T-helper 2 cell treated with Interferon-gamma antibody and Interleukin-4, amounts not matched to agents 5 μg/mL and 100 μg/mL, for 36 hours (primary cell): Measurements from ENCODE around the gene BPIFB4.

Experiments used
- DNase-seq: peaks from one replicate; pipeline ENCODE4 v3.0.0; 2021; ENCODE audit warnings: low spot score
- H3K27ac Mint-ChIP-seq: one replicate; pipeline ENCODE4 v1.8.0; 2021; ENCODE audit warnings: mild to moderate bottlenecking, mixed read lengths
- H3K27me3 Mint-ChIP-seq: one replicate; pipeline ENCODE4 v1.8.0; 2021; ENCODE audit warnings: low read depth, mixed read lengths
- H3K36me3 Mint-ChIP-seq: one replicate; pipeline ENCODE4 v1.8.0; 2021; ENCODE audit warnings: low read depth, mixed read lengths
- H3K4me1 Mint-ChIP-seq: one replicate; pipeline ENCODE4 v1.8.0; 2021; ENCODE audit warnings: low read depth, mixed read lengths
- H3K4me3 Mint-ChIP-seq: one replicate; pipeline ENCODE4 v1.8.0; 2022; ENCODE audit warnings: mild to moderate bottlenecking, moderate library complexity, mixed read lengths
- H3K9me3 Mint-ChIP-seq: one replicate; pipeline ENCODE4 v1.8.0; 2021; ENCODE audit warnings: mixed read lengths

Gene BPIFB4

DNA sequence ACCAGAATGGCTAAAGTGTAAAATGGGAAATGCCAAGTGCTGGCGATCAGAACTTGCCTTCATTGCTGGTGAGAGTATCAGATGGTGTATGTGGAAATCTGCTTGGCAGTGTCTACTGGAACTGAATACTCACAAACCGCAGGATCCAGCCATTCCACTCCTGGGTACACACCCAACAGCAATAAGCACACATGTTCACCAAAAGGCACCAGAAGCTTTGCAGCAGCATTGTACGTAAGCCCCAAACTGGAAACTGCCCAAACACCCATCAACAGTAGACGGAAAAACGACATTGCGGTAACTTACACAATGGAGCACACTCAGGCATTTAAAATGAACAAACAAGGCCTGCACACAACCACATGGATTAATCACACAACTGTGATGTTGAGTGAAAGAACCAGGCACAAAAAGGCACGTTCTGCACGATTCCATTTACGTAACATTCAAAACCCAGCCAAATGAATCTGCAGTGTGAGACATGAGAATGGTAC, 51.2 kb downstream of the BPIFB4 start:
- Mint-ChIP-seq H3K4me1 (no peaks in the 10 kb centered on the region), H3K27ac (no peak overlapping the region), H3K4me3 (no peak overlapping the region), H3K9me3 (no peaks in the 10 kb centered on the region), H3K36me3 (no peaks in the 10 kb centered on the region), H3K27me3 (peaks cover 7% of the 10 kb centered on the region)
- no peak for DNase-seq

DNA sequence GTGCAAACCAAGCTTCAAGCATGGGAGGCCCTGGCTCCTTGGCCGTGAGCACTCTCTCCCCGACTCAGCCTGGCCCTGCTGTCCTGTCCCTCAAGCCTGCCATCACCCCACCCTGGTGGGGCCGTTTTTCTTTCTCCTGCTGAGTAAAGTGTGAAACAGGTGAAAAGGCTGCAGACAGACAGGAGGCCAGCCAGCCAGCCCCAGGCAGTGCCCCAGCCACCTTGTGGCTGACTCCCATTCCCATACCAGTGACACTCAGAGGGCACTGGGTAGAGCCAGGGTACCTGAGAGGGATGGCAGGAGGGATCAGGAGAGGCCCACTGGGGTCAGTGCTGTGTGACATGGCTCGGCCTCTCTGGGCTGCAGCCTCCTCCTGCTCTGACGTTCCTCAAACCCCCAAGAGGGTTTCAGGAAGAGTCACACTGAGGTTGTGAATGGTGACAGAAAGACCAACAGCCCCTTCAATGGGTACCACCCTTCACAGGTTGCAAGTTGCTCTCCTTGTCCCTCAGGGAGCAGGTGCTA, 52.6 kb downstream of the BPIFB4 start:
- Mint-ChIP-seq H3K9me3 (no peaks in the 10 kb centered on the region), H3K27ac (no peak overlapping the region), H3K27me3 (peaks cover 5% of the 10 kb centered on the region), H3K4me1 (no peaks in the 10 kb centered on the region), H3K36me3 (no peaks in the 10 kb centered on the region), H3K4me3 (no peak overlapping the region)
- DNase-seq = no peak

DNA sequence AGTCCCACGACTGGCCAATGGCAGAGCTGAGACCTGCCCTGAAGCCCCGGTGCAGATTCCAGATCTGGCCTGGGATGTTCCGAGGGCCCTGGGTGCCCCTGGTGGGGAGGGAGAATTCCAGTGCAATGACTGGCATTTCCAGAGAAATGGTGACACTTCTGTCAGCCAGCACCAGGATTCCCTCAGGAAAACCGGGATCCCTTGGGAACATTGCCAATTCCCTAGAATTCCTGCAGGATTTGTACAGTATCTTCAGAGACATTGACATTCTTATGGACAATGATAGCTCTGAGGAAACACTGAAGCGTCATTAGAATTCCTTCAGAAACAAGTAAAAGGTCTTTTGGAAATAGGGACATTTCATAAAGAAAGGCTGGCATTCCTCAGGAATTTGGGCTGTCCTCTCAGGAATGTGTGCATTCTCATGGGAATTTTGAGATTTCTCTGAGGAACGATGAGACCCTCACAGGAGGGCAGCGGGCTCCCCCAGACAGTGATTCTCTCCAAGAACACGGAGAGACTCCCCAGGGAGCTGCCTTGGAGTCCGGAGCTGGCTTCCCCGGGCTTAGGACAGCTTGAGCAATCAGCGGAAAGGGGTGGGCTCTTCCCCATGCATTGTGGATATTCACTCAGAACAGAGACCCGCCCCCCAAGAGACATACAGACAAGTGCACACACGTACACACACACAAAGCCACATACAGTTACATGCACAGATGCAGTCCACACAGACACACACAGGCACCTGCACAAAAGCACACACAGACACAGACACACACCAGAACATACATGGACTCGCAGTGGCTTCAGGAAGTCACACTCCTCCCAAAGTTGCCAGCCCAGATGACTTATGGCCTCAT, 53.3 kb downstream of the BPIFB4 start:
- H3K4me1 Mint-ChIP-seq = no peaks in the 10 kb centered on the region
- H3K27ac Mint-ChIP-seq = no peak overlapping the region
- H3K27me3 Mint-ChIP-seq = peaks cover 5% of the 10 kb centered on the region
- H3K36me3 Mint-ChIP-seq = no peaks in the 10 kb centered on the region
- no peaks in the 10 kb centered on the region for H3K9me3 Mint-ChIP-seq
- DNase-seq = no peak
- no peak overlapping the region for H3K4me3 Mint-ChIP-seq

DNA sequence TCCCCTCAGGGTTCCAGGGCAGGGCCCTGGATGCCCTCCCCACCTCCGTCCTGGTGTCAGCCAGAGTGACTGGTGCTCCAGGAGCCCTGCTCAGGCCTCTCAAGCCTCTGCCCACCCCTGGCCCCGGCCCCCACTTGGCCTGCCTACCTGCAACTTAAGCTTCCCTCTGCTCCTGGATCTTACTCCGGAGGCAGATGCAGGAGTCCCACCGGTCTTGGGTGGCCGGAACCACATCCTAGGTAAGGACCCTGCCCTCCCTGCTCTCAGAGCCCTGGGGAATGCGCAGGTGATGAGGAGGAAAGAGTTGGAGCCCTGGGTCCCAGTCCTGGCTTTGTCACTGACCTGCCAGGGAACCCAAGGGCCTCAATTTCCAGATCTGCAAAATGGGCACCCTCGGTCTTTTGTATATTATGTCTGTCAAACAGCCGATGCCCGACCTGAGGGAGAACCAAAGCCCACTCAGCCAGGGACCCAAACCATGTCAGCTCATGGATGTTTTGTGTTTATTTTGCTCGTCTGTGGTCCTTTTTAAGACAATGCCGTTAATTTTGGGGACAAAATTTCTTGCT, 54.0 kb downstream of the BPIFB4 start:
- H3K4me3 Mint-ChIP-seq = no peak overlapping the region
- H3K36me3 Mint-ChIP-seq = no peaks in the 10 kb centered on the region
- no peaks in the 10 kb centered on the region for H3K4me1 Mint-ChIP-seq
- H3K27me3 Mint-ChIP-seq = peaks cover 5% of the 10 kb centered on the region
- H3K27ac Mint-ChIP-seq = no peak overlapping the region
- no peaks in the 10 kb centered on the region for H3K9me3 Mint-ChIP-seq
- no peak for DNase-seq

DNA sequence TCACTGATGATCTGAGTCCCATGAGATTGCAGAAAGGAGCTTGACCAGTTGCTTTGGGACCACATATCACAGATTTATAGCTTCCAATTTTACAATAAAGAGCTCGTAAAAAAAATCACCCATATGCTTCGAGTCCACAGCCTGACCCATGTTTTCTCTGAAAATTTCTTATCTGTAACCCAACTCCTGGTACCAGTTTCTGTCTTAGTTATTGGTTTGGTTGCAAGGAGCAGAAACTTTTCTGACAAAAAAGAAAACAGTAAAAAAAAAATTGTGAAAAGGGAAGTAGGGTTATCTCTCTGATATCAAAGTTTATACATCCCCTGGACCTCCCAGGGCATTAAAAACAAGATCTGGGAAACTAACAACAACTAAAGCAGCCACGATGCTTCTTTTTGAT, 57.8 kb downstream of the BPIFB4 start:
- no peak for DNase-seq
- Mint-ChIP-seq H3K27ac (no peak overlapping the region), H3K9me3 (no peaks in the 10 kb centered on the region), H3K27me3 (peaks cover 6% of the 10 kb centered on the region), H3K4me1 (no peaks in the 10 kb centered on the region), H3K36me3 (no peaks in the 10 kb centered on the region), H3K4me3 (no peak overlapping the region)

DNA sequence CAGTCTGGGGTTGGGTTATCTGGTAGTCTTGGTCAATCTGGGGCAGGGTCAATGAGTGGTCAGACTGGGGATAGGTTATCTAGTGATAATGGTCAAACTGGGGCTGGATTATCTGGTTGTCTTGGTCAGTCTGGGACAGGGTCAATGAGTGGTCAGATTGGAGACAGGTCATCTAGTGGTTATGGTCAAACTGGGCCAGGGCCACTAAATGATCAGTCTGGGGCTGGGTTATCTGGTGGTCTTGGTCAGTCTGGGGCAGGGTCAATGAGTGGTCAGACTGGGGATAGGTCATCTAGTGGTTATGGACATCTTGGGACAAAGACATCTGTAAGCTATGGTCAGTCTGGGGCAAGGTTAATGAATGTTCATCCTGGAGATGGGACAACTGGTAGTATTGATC, 60.0 kb downstream of the BPIFB4 start:
- no peaks in the 10 kb centered on the region for H3K9me3 Mint-ChIP-seq

DNA sequence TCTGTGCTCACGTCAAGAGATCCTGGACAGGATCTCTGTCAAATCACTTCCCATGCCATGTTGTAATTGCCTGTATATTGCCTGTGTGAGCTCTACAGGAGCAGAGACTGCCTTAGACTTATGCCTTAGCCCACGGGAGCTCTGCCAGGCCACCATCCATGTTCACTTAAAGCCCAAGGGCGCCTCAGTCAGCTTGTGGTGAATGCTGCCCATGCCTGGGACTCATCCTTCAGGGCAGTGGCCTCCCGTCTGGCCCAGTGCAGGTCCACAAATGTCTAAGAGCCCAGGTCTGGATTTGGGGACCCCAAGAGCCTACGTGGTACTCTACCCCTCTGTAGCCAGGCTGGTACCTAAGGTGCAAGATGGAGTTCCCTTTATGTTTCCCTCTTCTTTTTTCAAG, 66.1 kb downstream of the BPIFB4 start:
- Mint-ChIP-seq H3K27me3 (peaks cover 27% of the 10 kb centered on the region), H3K36me3 (no peaks in the 10 kb centered on the region), H3K4me3 (no peak overlapping the region), H3K27ac (no peak overlapping the region), H3K4me1 (peaks cover 2% of the 10 kb centered on the region), H3K9me3 (no peaks in the 10 kb centered on the region)
- DNase-seq = no peak

More for the DNA sequence above, 60.0 kb downstream of the BPIFB4 start:
- H3K4me1 Mint-ChIP-seq = peaks cover 2% of the 10 kb centered on the region
- no peak overlapping the region for H3K4me3 Mint-ChIP-seq
- no peak overlapping the region for H3K27ac Mint-ChIP-seq
- H3K36me3 Mint-ChIP-seq = no peaks in the 10 kb centered on the region
- no peak for DNase-seq
- H3K27me3 Mint-ChIP-seq = peaks cover 17% of the 10 kb centered on the region

DNA sequence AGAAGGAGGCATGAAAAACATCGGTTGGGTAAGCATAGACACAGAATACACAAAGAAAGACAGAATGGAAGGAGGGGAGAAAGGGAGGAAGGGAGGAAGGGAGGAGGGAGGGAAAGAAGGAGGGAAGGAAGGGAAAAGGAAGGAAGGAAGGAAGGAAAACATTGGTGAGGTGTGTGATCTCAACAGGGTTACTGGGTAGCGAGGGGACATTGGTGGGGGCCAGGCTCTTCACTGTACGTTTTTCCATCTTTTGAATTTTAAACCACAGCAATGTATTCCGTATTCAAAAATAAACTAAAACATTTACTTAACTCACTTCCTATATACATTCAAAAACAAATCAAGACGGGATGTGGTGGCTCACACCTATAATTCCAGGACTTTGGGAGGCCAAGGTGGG, 67.9 kb downstream of the BPIFB4 start:
- Mint-ChIP-seq H3K27me3 (peaks cover 23% of the 10 kb centered on the region), H3K4me1 (peaks cover 2% of the 10 kb centered on the region), H3K4me3 (no peak overlapping the region), H3K9me3 (no peaks in the 10 kb centered on the region), H3K27ac (no peak overlapping the region), H3K36me3 (no peaks in the 10 kb centered on the region)
- no peak for DNase-seq

DNA sequence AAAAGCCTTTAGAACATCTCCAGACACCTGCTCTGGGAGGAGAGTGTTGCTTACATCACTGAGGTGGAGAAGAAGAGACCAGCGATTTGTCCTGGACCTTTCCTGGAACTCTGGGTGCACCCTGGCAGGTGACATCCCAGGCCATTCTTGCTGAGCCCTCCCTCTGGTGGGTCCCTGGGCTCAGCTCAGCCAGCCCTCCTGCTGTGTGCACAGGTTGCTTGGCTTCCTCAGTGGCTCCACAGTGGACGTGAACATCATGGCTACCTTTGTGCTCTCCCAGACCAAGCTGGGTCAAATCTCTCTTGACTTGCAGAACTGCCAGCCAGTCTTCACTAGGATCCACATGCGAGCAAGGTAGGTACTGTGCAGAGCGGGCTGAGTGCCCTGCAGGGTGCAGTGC, 68.6 kb downstream of the BPIFB4 start:
- DNase-seq = no peak
- Mint-ChIP-seq H3K4me3 (no peak overlapping the region), H3K36me3 (no peaks in the 10 kb centered on the region), H3K27me3 (peaks cover 19% of the 10 kb centered on the region), H3K4me1 (no peaks in the 10 kb centered on the region), H3K9me3 (no peaks in the 10 kb centered on the region), H3K27ac (no peak overlapping the region)

DNA sequence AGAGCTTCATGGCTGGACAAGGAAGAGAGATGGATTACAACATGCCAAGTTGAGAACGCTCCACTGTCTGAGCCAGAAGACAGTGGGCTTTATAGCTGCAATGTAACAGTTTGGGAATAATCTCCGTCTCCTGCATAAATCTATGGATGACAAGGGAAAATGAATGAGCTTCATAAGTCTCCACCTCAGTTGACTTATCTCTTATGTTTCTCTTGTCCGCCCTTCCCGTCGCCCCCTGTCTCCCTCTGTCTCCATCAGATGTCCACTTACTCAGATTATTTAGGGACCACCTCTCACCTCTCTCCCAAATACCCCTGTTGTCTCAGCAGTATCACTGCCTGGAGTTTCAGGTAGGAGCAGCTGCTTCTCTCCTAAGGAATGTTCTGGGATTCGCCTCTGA, 74.8 kb downstream of the BPIFB4 start:
- no peak overlapping the region for H3K27ac Mint-ChIP-seq
- H3K27me3 Mint-ChIP-seq = peaks cover 9% of the 10 kb centered on the region
- H3K36me3 Mint-ChIP-seq = no peaks in the 10 kb centered on the region
- H3K4me1 Mint-ChIP-seq = no peaks in the 10 kb centered on the region
- no peak overlapping the region for H3K4me3 Mint-ChIP-seq
- no peak for DNase-seq
- no peaks in the 10 kb centered on the region for H3K9me3 Mint-ChIP-seq

DNA sequence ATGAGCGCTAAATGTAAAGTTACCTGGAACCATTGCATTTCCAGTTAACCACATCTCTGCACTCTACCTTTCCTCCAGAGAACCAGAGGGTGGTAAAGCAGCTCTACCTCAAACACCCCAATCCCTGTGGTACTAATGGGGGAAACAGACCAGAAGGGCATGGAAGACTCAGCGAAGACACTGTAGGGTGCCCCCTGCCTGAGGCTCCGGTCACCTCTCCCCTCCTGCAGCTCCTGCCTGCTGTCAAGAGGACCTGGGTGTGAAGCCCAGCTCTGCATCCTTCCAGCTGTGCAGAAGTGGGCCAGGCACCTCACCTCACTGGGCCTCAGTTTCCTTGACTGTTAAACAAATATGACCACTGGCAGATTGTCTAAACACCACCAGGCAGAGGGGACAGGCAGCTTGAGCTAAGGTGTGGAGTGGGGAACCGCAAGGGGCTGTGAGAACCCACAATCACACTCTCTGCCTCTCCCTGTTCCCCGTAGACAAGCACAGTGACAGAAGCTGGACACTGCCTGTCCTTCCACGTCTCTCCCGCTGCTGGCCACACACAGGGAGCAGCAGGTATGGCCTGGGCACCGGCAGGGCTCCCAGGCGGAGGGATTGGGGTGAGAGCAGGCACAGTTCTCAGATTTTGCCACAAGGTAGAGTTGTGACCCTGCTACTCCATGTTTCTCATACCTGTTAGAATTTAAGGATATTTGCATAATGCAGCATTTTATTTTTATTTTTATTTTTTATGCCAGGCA, 79.4 kb downstream of the BPIFB4 start:
- H3K27ac Mint-ChIP-seq = no peak overlapping the region

DNA sequence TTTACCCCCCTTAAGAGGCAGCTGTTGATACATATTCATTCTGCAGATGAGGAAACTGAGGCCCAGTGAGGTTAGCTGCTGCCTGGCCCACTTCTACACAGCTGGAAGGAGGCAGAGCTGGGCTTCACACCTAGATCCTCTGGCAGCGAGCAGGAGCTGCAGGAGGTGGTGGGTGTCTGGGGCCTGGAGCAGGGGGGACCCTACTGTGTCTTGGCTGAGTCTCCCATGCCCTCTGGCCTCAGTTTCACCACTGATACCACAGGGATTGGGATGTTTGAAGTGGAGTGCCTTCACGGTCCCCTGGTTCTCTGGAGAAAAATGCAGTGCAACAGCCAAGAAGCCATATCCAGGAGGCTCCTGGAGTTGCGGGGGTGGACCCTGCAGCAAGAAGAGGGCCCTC, 80.3 kb downstream of the BPIFB4 start:
- Mint-ChIP-seq H3K27ac (no peak overlapping the region), H3K4me1 (no peaks in the 10 kb centered on the region), H3K27me3 (no peaks in the 10 kb centered on the region), H3K4me3 (no peak overlapping the region), H3K36me3 (no peaks in the 10 kb centered on the region), H3K9me3 (no peaks in the 10 kb centered on the region)
- DNase-seq = no peak

More for the DNA sequence above, 79.4 kb downstream of the BPIFB4 start:
- Mint-ChIP-seq H3K9me3 (no peaks in the 10 kb centered on the region), H3K27me3 (peaks cover 2% of the 10 kb centered on the region), H3K4me1 (no peaks in the 10 kb centered on the region), H3K36me3 (no peaks in the 10 kb centered on the region), H3K4me3 (no peak overlapping the region)
- DNase-seq = no peak

DNA sequence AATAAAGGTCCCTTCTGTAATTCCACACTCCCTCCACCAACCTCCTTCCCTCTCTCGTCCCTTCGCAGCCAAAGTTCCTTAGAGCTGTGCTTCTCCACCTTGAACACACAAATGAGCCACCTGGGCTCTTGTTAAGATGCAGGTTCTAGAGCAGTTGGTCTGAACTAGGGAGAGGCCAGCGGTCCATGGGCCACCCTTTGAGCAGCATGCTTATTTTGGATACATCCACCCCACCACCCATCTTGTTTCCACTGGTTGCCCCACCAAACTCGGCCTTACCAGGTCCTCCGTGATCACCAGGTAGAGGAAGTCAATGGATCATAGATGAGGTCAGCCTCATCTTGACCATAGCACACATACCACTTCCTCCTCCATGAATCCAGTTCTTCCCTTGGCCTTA, 81.2 kb downstream of the BPIFB4 start:
- no peaks in the 10 kb centered on the region for H3K36me3 Mint-ChIP-seq
- H3K27ac Mint-ChIP-seq = no peak overlapping the region
- H3K4me1 Mint-ChIP-seq = no peaks in the 10 kb centered on the region
- no peaks in the 10 kb centered on the region for H3K9me3 Mint-ChIP-seq
- no peak overlapping the region for H3K4me3 Mint-ChIP-seq
- H3K27me3 Mint-ChIP-seq = no peaks in the 10 kb centered on the region
- DNase-seq = no peak
